ENCODE results near the gene NRP2.

DNA sequence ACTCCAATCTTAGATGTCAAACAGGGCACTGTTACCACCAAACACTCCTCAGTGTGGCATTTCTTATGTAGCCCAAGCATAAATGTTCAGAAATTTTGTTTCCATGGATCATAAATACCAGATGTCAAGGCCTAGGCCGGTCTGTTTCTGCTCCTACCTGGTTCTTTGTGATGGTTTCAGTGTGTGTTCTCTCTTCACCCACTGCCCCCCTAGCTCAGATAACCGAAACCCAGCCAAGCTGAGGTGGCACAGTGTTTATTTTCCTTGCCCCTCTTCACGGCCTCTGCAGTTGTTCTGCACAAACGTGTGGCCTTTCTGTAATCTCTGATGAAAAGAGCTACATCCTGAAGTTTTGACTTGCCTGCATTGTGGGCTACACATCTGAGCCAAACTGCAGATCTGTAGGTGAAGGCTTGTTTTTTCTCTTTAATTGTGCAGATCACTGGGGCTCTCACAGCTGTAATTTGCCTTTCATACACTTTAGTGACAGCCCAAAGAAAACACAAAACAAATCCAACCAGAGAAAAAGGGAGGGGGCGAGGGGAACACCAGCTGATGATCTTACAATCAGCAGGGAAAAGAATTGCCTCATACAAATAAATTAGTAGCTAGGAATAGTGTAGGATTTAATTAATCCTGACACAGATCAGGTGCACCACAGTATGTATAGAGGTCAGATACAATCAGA is 99.1 kb downstream of the NRP2 start:
- TF ChIP-seq, protein P1, sequence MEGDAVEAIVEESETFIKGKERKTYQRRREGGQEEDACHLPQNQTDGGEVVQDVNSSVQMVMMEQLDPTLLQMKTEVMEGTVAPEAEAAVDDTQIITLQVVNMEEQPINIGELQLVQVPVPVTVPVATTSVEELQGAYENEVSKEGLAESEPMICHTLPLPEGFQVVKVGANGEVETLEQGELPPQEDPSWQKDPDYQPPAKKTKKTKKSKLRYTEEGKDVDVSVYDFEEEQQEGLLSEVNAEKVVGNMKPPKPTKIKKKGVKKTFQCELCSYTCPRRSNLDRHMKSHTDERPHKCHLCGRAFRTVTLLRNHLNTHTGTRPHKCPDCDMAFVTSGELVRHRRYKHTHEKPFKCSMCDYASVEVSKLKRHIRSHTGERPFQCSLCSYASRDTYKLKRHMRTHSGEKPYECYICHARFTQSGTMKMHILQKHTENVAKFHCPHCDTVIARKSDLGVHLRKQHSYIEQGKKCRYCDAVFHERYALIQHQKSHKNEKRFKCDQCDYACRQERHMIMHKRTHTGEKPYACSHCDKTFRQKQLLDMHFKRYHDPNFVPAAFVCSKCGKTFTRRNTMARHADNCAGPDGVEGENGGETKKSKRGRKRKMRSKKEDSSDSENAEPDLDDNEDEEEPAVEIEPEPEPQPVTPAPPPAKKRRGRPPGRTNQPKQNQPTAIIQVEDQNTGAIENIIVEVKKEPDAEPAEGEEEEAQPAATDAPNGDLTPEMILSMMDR (IDR thresholded peaks at IDR 0.05 in 4 of 5, conservative IDR thresholded peaks at IDR 0.05 in 1 of 5) = no peak
- no peak for TF ChIP-seq POLR2A (IDR thresholded peaks at IDR 0.05)

Measured in gastrocnemius medialis (tissue), 4 donors.